EH (cell line): ENCODE measurements around the gene EMP2.

ENCODE experiments used
- DNase-seq: peaks from one replicate; pipeline ENCODE4 v3.0.0-alpha.2; 2015; ENCODE audit warnings: low read depth

Gene EMP2

DNA sequence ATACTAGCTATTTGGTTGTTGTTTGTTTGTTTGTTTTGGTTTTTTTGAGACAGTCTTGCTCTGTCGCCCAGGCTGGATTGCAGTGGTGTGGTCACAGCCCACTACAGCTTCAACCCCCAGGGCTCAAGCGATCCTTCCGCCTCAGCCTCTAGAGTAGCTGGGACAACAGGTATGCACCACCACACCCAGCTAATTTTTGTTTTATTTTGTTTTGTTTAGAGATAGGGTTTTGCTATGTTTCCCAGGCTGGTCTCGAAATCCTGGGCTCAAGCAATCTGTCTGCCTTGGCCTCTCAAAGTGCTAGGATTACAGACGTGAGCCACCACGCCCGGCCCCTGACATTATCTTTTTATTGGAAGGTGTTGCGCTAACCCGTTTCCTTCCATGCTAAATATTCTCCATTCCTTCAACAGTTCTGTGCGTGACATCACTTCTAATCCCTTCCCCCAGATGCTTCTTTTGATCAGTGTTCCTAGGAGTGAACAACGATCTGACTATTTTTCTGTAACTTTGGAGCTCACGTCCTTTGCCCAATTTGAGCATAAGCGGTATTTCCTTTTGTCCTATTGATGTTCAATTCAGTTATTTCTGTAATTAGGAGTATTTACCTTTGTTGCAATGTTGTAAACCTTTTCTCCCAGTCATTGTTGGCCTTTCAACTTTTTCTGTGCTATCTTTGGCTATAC is 30.2 kb upstream of the EMP2 start:
- DNase-seq: no peak

DNA sequence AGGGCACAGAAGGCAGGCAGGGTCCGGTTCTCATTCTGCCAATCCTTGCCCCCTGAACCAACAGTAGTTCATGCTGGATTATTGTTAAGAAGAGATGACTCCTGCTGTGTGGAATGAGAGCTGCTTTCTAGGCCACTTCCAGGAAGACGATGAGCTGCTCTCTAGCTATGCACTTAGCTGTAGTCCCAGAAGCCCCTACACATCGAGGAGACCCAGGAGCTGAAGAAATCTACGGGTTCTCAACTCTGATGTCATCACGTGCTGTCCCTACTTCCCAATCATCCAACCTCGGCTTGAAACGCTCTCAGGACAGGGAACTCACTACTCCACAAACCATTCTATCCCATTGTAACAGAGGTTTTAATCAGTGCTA is 29.0 kb upstream of the EMP2 start:
- DNase-seq: peak; percentile 88

DNA sequence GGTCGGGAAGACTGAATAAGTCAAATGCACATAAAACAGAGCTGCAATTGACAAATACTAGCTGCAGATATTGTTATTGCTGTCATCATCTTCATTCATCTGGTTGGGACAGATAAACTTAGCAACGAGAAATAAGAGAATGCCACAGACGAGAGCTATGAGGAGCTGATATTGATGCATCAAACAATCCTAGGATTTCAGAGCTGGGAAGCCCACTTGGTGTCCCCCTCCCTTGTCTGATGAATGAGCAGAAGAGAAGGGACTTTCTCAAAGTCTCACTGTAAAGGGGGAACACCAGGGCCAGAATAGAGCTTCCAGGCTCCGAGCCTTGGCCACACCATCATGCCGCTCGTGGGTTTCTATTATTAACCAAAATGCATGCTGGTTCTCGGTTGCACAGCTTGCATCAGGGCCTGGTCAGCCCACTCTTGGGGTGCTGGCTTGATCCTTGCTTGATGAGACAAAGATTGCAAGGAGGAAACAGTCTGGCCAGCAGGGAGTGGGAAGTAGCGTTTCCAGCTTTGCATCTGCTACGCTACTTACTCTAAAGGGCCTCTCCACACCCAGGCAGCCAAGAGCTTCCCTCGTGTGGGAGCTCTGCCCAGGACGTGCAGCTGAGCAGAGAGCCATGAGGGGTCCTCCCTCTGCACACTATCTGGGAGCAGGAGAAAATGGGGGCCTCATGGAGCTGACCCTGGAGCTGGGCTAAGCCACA is 28.4 kb upstream of the EMP2 start:
- DNase-seq: no peak

GRCh38 chr16:10607157-10607556 is 26.8 kb upstream of the EMP2 start:
- DNase-seq: no peak

DNA sequence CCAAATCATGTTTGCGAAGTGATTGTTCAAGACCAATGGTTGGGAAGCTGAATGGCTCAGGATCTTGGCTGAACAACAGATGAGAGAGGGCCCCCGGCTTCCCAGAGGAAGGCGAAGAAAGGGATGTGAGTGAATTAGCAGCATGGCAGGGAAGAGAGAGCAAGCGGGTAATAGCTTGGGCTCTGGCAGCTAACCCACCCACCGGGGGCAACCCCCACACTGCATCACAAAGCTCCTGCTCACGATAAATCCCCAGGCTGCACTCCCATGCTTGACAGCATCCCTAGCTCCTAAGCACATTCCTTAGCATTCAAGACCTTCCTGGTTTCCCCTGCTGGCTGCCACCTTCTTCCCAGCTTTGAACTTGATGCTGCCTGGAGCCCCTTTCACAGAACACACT is 26.2 kb upstream of the EMP2 start:
- no peak for DNase-seq

- no peak for DNase-seq
Observed at GRCh38 chr16:10605636-10606035, 25.2 kb upstream of the EMP2 start.

DNA sequence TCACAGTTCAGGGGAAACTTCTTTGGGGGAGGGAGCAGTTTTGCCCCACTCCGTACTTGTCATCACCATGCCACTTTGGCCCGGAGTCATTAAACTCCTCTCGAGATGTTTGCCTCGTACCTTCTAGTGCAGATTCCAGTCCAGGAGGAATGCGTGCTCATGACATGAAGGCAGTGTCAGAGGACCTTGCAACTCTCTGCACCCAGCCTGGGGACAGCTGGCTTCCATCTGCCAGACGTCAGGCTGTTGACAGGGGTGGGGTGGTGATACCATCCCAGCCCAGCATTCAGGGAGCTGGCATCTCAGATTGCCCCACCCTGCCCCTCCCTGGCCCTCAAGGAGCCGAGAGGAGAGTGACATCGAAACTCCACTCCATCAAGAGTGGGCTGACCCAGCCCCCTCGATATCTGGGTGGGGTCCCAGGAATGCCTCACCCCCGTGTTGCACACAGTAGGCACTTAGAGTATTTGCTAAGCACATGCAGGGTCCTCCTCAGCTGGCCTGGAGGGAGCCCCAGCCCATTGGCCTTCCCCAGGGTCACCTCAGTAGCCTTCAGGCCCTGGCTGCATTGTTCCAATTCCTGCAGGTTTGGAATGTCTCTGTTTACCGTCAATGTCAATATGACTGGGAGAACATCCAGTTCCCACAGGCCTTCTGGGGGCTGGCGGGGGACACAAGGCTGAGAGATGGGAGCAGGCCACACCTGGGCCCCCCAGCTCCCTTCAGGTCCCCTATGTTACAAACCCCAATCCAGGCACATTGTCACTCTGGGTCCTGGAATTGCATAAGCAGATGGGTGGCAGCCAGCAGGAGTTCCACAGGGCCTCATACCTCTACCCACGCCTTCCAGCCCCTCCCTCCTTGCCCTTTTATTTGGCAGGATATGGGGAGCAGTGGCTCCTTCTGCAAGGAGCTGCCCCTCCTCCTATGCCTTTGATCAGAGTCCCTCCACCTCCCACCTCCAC is 21.3 kb upstream of the EMP2 start:
- no peak for DNase-seq

DNA sequence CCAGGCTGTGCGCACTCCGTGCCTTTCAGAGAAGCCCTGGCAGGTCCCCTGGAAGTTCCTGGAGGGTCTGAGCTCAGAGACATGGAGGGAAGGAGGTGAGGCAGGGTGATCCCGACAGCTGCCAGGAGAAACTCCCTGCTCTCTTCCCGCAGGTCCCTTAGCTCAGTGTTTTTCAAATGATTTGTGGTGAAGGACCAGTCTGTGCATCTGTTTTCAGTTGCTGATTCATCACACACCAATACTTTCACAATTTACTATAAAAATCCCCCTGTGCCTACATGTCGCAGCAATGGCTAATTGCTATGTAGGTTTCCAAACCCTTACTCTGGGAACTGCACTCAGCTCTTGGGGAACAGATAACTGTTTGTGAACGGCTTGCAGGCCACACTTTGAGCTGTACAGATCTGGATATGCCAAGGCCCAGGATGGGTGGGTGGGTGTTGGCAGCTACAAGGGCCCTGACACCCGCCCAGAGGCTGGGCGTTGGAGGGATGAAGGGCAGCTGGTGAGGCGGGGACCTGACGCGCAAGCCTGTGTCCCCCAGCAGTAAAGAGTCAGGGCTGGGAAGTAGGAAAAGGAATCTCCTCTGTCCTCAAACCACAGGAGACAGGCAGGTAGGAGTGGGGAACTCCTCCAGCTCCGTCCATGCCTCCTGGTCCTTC is 20.5 kb upstream of the EMP2 start:
- no peak for DNase-seq

DNA sequence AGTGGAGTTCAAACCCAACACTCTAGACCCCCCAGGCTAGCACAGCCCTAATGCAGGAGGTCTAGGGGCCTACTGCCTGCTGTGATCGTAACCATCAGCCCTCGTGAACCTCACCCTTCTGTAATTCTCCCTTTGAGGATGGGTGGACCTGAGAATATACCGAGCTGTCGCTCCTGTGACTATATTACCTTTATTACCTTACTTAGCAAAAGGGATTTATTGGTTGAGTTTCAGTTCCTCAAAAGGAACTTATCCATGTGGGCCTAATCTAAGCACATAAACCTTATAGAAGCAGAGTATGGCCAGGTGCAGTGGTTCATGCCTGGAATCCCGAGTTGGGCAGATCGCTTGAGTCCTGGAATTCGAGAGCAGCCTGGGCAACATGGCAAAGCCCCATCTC is 19.2 kb upstream of the EMP2 start:
- no peak for DNase-seq

DNA sequence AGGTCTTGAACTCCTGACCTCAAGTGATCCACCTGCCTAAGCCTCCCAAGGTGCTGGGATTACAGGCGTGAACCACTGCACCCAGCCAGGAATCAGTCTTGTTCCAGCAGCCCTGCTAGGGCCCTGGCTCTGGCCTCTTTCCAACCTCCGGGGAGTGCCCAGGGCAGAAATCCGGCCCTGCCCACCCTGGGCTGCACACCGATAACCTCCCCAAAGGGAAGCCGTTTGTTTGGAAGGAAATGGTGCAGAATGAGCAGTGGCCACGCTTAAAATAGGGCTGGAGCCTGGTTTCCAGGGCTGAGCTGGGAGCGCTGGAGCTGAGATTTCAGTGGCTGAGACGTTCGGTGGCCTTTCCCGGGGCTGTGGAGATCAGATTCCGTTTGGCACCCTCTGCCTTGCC is 17.8 kb upstream of the EMP2 start:
- no peak for DNase-seq

DNA sequence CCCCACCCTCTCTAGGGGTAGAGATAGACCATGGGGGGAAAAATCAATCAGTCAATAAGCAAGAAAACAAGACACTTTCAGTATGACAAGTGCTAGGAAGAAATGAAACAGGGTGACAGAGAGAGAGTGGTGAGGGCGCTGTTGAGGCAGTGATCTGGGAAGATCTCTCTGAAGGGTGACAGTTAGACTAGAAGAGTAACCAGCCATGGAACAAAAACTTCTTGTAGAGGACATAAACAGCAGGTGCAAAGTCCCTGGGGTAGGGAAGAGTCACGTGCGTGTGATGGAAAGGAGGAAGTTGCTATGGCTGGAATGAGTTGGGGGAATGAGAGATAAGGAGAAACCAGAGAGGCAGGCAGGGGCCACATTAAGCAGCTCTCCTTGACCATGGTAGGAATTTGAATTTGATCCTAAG is 16.8 kb upstream of the EMP2 start:
- DNase-seq: no peak

- no peak for DNase-seq
Observed at GRCh38 chr16:10594312-10594950, 14.0 kb upstream of the EMP2 start.

- no peak for DNase-seq
Observed at GRCh38 chr16:10592611-10593010, 12.2 kb upstream of the EMP2 start.

DNA sequence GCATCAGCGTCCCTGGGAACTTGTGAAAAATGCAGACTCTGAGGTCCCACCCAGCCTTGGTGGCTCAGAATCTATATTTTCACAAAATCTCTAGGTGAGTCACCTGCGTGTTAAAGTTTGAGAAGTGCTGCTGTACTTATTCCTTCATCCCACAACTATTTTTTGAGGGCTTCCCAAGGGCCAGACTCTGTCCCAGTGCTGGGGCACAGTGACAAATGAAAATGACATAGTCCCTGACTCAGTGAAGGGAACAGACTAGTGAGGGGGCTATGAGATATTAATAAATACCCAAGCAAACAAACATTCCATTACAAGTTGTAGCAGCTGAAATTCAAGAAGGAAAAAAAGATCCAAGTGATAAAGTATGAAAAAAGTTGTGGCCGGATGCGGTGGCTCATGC is 9.9 kb upstream of the EMP2 start:
- DNase-seq: peak; percentile 20

DNA sequence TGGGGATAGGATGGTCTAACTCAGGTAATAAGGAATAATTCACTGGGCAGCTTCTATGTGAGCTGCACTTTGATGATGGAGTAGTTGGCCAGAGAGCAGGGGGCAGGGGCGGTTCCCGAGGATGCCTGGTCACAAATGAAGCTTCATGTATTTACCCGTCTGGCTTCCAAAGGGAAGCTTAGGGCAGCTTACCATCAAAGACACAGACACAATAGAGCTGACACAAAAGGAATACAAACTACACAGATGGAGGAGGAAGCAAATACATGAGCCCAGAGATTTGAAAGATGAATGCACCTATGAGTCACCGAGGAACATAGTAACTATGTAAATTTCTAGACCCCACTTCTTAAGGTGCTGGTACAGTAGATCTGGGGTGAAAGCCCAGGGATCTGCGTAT is 8.7 kb upstream of the EMP2 start:
- DNase-seq: no peak

DNA sequence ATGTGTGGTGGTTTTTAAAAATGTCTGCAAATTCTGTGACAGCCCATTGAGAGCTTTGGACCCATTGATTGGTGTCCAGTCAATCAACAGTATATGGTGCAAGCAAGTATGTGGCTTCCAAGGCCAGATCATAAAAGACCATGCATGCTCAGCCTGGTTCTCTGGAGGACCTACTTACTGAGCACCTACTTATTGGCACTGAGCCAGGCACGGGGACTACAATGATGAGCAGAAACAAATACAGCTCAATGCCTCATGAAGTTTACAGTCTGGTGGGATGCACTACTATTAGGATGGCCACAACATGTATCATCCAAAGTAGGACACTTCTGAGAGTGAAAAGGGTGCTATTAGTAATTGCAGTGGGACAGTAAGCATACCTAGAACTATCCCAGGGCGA is 7.2 kb upstream of the EMP2 start:
- DNase-seq: no peak

- peak; percentile 65 for DNase-seq
Observed at GRCh38 chr16:10584981-10585438, 4.6 kb upstream of the EMP2 start.

GRCh38 chr16:10583269-10583668 is 2.9 kb upstream of the EMP2 start:
- DNase-seq: no peak

DNA sequence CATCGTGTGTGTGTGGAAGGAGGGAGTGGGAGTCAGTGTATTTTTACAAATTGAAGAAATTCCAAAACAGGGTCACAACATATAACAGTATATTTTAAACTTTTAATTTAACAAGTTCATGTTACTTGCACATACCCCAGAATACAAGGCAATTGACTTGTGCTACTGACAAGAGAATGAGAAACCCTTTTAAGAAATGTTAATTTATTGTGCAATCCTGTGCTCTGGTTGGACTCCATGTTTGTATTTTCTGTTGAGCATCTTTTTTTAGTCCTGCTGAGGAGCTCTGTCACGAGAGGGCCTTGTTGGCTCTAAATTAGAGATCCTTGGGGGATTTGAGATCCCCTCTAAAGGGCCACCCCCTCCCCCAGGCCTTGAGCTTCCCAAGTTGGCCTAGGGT is 1.1 kb upstream of the EMP2 start:
- no peak for DNase-seq

GRCh38 chr16:10580883-10581247 is 467 bp upstream of the EMP2 start:
- DNase-seq: no peak

DNA sequence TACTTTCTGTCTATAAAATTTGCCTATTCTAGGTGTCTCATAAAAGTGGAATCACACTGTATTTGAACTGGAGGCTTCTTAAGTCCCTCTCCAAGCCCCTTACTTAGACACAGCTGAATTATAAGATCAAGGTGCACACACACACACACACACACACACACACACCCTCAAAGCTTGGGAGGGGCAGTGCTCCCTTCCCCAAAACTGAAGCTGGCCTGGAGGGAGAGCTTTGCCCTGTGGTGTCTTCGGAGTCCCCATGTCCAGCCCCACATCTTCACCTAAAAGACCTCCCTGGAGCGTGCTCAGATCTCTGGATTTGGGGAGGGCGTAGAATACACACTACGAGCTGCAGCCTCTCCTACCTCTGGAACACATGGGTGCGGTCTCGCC is 828 bp downstream of the EMP2 start:
- DNase-seq: no peak
